WTC11 (cell line): ENCODE measurements around the gene FASTKD3. TPM values are rescaled to one million over a fixed set of nuclear protein-coding genes. Genes with fewer than 3 reads are reported as not detected.

ENCODE experiments used
- ATAC-seq: fragments of 200-7000 bp; cut with Tn5 transposase; 2 replicates; pipeline ENCODE4 v1.10.0; 2021; ENCODE audit warnings: mild to moderate bottlenecking, moderate library complexity
- CTCF ChIA-PET: fragments of 300-600 bp; sonication (Branson Sonifier 250); formaldehyde crosslinking; loops from one replicate; lab custom pipeline; 2021; ENCODE audit warnings: antibody characterized with exemption; lab: Charles Lee
- POLR2A ChIA-PET: fragments of 350-600 bp; sonication (Branson Sonifier 250); formaldehyde crosslinking; loops from one replicate; lab custom pipeline; 2021; ENCODE audit warnings: antibody characterized with exemption; lab: Charles Lee
- DNase-seq: peaks from one replicate; pipeline ENCODE4 v3.0.0; 2021; ENCODE audit warnings: low spot score
- H3K27ac Mint-ChIP-seq: 2 replicates; pipeline ENCODE4 v1.8.0; 2021; ENCODE audit warnings: mixed read lengths
- H3K27me3 Mint-ChIP-seq: 2 replicates; pipeline ENCODE4 v1.8.0; 2021; ENCODE audit warnings: low read depth, mild to moderate bottlenecking, moderate library complexity, mixed read lengths
- H3K36me3 Mint-ChIP-seq: 2 replicates; pipeline ENCODE4 v1.8.0; 2021; ENCODE audit warnings: mixed read lengths
- H3K4me1 Mint-ChIP-seq: 2 replicates; pipeline ENCODE4 v1.8.0; 2022; ENCODE audit warnings: mixed read lengths
- H3K4me3 Mint-ChIP-seq: 2 replicates; pipeline ENCODE4 v1.8.0; 2021; ENCODE audit warnings: mild to moderate bottlenecking, moderate library complexity, mixed read lengths
- H3K9me3 Mint-ChIP-seq: 2 replicates; pipeline ENCODE4 v1.8.0; 2021; ENCODE audit warnings: mixed read lengths
- ESRRA ChIP-seq: sonication (generic); formaldehyde crosslinking; IDR thresholded peaks from 2 replicates; pipeline ENCODE4 v1.8.1; 2022; ENCODE audit warnings: mild to moderate bottlenecking, missing genetic modification reagents, borderline replicate concordance
- GABPB1 ChIP-seq: sonication (generic); formaldehyde crosslinking; IDR thresholded peaks from 2 replicates; pipeline ENCODE4 v1.8.1; 2023; ENCODE audit warnings: mild to moderate bottlenecking, missing genetic modification reagents
- GRHL2 ChIP-seq: fragments of 250-450 bp; sonication (Bioruptor Pico); IDR thresholded peaks from 2 replicates; pipeline ENCODE4 v1.8.0; 2022; ENCODE audit warnings: mild to moderate bottlenecking, moderate library complexity; ENCODE audit not compliant: insufficient replicate concordance, severe bottlenecking
- HMGA2 ChIP-seq: fragments of 250-450 bp; sonication (Bioruptor Pico); IDR thresholded peaks from 2 replicates; pipeline ENCODE4 v1.4.0; 2021; ENCODE audit warnings: mild to moderate bottlenecking, moderate library complexity
- JAZF1 ChIP-seq: fragments of 250-450 bp; sonication (Bioruptor Pico); IDR thresholded peaks from 2 replicates; pipeline ENCODE4 v1.9.0; 2021; ENCODE audit warnings: moderate library complexity, mild to moderate bottlenecking, inconsistent platforms
- PRRX2 ChIP-seq: fragments of 250-450 bp; sonication (Bioruptor Pico); IDR thresholded peaks from 2 replicates; pipeline ENCODE4 v1.8.0; 2021; ENCODE audit warnings: mild to moderate bottlenecking
- RORB ChIP-seq: fragments of 250-450 bp; sonication (Bioruptor Pico); IDR thresholded peaks from 2 replicates; pipeline ENCODE4 v1.9.0; 2021; ENCODE audit warnings: mild to moderate bottlenecking
- ZNF232 ChIP-seq: sonication (generic); formaldehyde crosslinking; IDR thresholded peaks from 2 replicates; pipeline ENCODE4 v1.8.0; 2022; ENCODE audit warnings: mild to moderate bottlenecking, missing genetic modification reagents
- ZNF396 ChIP-seq: fragments of 250-450 bp; sonication (Bioruptor Pico); IDR thresholded peaks from 2 replicates; pipeline ENCODE4 v1.8.0; 2021; ENCODE audit warnings: mild to moderate bottlenecking, moderate library complexity, borderline replicate concordance
- total RNA-seq: library from RNA; stranded (reverse); gene quantifications from 3 replicates; pipeline ENCODE4 v1.2.3, GENCODE V29; 2021
- TF ChIP-seq, protein P1 (sequence below): sonication (generic); formaldehyde crosslinking; IDR thresholded peaks from 2 replicates; pipeline ENCODE4 v1.8.1; 2022; ENCODE audit warnings: missing genetic modification reagents, borderline replicate concordance
- TF ChIP-seq, protein P2 (sequence below): fragments of 200-600 bp; IDR thresholded peaks from 2 replicates; pipeline ENCODE4 v1.8.0; 2022; ENCODE audit warnings: antibody characterized with exemption
- TF ChIP-seq, protein P3 (sequence below): sonication (generic); formaldehyde crosslinking; IDR thresholded peaks from 2 replicates; pipeline ENCODE4 v1.8.0; 2022; ENCODE audit warnings: mild to moderate bottlenecking, missing genetic modification reagents
- TF ChIP-seq, protein P4 (sequence below): sonication (generic); formaldehyde crosslinking; IDR thresholded peaks from 2 replicates; pipeline ENCODE4 v1.8.1; 2022; ENCODE audit warnings: low read depth, mild to moderate bottlenecking, moderate library complexity, missing genetic modification reagents, borderline replicate concordance
- TF ChIP-seq, protein P5 (sequence below): fragments of 250-450 bp; sonication (Bioruptor Pico); IDR thresholded peaks from 2 replicates; pipeline ENCODE4 v1.9.0; 2021; ENCODE audit warnings: mild to moderate bottlenecking, borderline replicate concordance

The FASTKD3 gene
- total RNA-seq, 1 experiment from 2014 or later = 8.7 TPM

DNA sequence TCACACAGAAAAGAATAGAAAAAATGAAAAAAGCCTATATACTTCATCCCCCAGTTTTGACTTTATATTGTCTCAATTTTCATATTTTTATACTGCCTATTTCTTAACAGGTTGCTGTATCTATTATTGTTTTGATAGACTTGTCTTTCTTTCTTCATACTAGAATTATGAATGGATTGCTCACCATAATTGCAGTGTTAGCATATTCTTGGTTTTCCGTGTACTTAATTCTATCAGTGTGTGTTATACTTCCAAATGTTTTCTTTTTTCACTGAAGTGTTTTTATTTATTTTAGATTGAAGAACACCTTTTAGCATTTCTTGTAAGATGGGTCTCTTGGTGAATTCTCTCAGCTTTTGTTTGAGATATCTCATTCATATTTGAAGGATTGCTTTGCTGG lies 38.8 kb upstream of the FASTKD3 start:
- DNase-seq (no peak), ATAC-seq (no peak)
- Mint-ChIP-seq H3K27ac (no peak overlapping the region), H3K27me3 (0 out of 2 replicates have a peak, but pooled peaks cover under 1% of the 10 kb centered on the region), H3K9me3 (peaks cover 46% of the 10 kb centered on the region), H3K36me3 (peaks cover 52% of the 10 kb centered on the region), H3K4me3 (no peak overlapping the region)
- CTCF ChIA-PET = no interaction called here
- POLR2A ChIA-PET = no interaction called here
- TF ChIP-seq ESRRA (CRISPR knock-in tag) = no peak
- TF ChIP-seq ZNF232 (CRISPR knock-in tag) = no peak
- TF ChIP-seq GABPB1 (CRISPR knock-in tag) = no peak
- TF ChIP-seq ZNF396 = no peak
- TF ChIP-seq, protein P1, sequence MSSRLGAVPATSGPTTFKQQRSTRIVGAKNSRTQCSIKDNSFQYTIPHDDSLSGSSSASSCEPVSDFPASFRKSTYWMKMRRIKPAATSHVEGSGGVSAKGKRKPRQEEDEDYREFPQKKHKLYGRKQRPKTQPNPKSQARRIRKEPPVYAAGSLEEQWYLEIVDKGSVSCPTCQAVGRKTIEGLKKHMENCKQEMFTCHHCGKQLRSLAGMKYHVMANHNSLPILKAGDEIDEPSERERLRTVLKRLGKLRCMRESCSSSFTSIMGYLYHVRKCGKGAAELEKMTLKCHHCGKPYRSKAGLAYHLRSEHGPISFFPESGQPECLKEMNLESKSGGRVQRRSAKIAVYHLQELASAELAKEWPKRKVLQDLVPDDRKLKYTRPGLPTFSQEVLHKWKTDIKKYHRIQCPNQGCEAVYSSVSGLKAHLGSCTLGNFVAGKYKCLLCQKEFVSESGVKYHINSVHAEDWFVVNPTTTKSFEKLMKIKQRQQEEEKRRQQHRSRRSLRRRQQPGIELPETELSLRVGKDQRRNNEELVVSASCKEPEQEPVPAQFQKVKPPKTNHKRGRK = no peak
- TF ChIP-seq GRHL2 (CRISPR knock-in tag) = no peak
- TF ChIP-seq, protein P2, sequence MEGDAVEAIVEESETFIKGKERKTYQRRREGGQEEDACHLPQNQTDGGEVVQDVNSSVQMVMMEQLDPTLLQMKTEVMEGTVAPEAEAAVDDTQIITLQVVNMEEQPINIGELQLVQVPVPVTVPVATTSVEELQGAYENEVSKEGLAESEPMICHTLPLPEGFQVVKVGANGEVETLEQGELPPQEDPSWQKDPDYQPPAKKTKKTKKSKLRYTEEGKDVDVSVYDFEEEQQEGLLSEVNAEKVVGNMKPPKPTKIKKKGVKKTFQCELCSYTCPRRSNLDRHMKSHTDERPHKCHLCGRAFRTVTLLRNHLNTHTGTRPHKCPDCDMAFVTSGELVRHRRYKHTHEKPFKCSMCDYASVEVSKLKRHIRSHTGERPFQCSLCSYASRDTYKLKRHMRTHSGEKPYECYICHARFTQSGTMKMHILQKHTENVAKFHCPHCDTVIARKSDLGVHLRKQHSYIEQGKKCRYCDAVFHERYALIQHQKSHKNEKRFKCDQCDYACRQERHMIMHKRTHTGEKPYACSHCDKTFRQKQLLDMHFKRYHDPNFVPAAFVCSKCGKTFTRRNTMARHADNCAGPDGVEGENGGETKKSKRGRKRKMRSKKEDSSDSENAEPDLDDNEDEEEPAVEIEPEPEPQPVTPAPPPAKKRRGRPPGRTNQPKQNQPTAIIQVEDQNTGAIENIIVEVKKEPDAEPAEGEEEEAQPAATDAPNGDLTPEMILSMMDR = no peak
- TF ChIP-seq, protein P3, sequence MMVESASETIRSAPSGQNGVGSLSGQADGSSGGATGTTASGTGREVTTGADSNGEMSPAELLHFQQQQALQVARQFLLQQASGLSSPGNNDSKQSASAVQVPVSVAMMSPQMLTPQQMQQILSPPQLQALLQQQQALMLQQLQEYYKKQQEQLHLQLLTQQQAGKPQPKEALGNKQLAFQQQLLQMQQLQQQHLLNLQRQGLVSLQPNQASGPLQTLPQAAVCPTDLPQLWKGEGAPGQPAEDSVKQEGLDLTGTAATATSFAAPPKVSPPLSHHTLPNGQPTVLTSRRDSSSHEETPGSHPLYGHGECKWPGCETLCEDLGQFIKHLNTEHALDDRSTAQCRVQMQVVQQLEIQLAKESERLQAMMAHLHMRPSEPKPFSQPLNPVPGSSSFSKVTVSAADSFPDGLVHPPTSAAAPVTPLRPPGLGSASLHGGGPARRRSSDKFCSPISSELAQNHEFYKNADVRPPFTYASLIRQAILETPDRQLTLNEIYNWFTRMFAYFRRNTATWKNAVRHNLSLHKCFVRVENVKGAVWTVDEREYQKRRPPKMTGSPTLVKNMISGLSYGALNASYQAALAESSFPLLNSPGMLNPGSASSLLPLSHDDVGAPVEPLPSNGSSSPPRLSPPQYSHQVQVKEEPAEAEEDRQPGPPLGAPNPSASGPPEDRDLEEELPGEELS (CRISPR knock-in tag) = no peak
- TF ChIP-seq PRRX2 (CRISPR knock-in tag) = no peak
- no peak for TF ChIP-seq JAZF1
- TF ChIP-seq, protein P4, sequence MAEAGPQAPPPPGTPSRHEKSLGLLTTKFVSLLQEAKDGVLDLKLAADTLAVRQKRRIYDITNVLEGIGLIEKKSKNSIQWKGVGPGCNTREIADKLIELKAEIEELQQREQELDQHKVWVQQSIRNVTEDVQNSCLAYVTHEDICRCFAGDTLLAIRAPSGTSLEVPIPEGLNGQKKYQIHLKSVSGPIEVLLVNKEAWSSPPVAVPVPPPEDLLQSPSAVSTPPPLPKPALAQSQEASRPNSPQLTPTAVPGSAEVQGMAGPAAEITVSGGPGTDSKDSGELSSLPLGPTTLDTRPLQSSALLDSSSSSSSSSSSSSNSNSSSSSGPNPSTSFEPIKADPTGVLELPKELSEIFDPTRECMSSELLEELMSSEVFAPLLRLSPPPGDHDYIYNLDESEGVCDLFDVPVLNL (CRISPR knock-in tag) = no peak
- TF ChIP-seq RORB (CRISPR knock-in tag) = no peak
- TF ChIP-seq, protein P5, sequence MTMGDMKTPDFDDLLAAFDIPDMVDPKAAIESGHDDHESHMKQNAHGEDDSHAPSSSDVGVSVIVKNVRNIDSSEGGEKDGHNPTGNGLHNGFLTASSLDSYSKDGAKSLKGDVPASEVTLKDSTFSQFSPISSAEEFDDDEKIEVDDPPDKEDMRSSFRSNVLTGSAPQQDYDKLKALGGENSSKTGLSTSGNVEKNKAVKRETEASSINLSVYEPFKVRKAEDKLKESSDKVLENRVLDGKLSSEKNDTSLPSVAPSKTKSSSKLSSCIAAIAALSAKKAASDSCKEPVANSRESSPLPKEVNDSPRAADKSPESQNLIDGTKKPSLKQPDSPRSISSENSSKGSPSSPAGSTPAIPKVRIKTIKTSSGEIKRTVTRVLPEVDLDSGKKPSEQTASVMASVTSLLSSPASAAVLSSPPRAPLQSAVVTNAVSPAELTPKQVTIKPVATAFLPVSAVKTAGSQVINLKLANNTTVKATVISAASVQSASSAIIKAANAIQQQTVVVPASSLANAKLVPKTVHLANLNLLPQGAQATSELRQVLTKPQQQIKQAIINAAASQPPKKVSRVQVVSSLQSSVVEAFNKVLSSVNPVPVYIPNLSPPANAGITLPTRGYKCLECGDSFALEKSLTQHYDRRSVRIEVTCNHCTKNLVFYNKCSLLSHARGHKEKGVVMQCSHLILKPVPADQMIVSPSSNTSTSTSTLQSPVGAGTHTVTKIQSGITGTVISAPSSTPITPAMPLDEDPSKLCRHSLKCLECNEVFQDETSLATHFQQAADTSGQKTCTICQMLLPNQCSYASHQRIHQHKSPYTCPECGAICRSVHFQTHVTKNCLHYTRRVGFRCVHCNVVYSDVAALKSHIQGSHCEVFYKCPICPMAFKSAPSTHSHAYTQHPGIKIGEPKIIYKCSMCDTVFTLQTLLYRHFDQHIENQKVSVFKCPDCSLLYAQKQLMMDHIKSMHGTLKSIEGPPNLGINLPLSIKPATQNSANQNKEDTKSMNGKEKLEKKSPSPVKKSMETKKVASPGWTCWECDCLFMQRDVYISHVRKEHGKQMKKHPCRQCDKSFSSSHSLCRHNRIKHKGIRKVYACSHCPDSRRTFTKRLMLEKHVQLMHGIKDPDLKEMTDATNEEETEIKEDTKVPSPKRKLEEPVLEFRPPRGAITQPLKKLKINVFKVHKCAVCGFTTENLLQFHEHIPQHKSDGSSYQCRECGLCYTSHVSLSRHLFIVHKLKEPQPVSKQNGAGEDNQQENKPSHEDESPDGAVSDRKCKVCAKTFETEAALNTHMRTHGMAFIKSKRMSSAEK (CRISPR knock-in tag) = no peak
- TF ChIP-seq, all 79 proteins: peak for 0
- H3K4me1 Mint-ChIP-seq = no peaks in the 10 kb centered on the region

DNA sequence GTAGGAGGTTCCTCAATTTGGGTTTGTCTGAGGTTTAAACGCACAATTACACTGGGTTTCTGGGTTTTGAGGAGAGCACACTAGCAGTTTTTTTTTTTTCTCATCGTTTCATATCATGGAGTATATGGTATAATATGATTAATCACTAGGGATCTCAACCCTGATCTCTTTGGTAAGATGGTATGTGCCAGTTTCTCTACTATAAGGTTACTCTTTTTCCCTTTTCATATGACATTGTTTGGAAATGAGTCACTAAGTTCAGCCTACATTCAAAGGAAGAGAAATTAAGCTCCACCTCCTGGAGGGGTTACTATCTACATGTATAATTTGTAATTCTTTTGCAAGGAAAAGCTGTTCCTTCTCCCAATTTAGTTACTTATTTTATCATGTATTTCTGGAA lies 35.3 kb upstream of the FASTKD3 start:
- H3K9me3 Mint-ChIP-seq = peaks cover 23% of the 10 kb centered on the region
- no peaks in the 10 kb centered on the region for H3K4me1 Mint-ChIP-seq
- no peak for DNase-seq
- H3K4me3 Mint-ChIP-seq = no peak overlapping the region
- no peak overlapping the region for H3K27ac Mint-ChIP-seq
- no peak for ATAC-seq
- H3K36me3 Mint-ChIP-seq = peaks cover 51% of the 10 kb centered on the region
- ChIA-PET POLR2A (no interaction called here), CTCF (no interaction called here)
- H3K27me3 Mint-ChIP-seq = no peaks in the 10 kb centered on the region
- TF ChIP-seq, protein P5 (CRISPR knock-in tag) = no peak
- TF ChIP-seq HMGA2 (no peak), ZNF396 (no peak)
